ENCODE data around the gene PEX12. TPM values are rescaled to one million over a fixed set of nuclear protein-coding genes. Genes with fewer than 3 reads are reported as not detected.

The PEX12 gene
- total and polyA plus RNA-seq, 2 of the 4 experiments (the other 2 are of a cell fraction): 4.5 to 7.9 TPM

DNA sequence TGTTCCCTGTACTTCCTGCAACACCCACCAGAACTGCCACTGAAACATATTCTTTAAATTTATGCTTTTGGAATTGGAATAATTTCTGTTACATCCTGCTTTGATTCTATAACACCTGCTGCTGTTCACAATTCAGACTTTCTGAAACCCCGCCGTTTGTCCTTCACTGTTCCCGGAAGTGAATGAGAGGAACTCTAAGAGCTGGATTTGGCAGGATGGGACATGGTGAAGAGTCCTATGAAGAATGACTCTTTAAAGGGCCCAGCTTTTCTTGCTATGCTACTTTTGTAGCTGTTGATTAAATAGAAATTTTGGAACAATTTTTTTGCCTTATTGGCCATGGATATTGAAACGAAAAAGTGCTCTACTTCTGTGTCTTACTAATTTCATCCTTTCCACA lies 17.7 kb upstream of the PEX12 start:
- ATAC-seq (ENCODE audit: low read depth) (no peak), DNase-seq (no peak)
- ChIA-PET POLR2A (ENCODE audit: unreplicated experiment) (interaction anchor here (0.6 kb wide), 1 partner anchor 14 kb away, joined by 3 read pairs; no protein-coding TSS in a partner anchor), CTCF (interaction anchor here (1.0 kb wide), 1 partner anchor 338 kb away, joined by 5 read pairs; no protein-coding TSS in a partner anchor)
- Histone ChIP-seq H2AK5ac (ENCODE audit: low read depth, low read length) (no peak overlapping the region), H2BK15ac (ENCODE audit: low read depth, low read length) (no peak overlapping the region), H2AFZ (replicated peaks; ENCODE audit: low read length, poor library complexity) (no peak overlapping the region), H2BK20ac (ENCODE audit: low read depth, low read length) (no peak overlapping the region), H3K4me2 (ENCODE audit: low read depth, low read length) (no peak overlapping the region), H3K9me1 (ENCODE audit: insufficient read depth, low read length) (0 out of 2 replicates have a peak, but pooled peaks cover 2% of the 10 kb centered on the region), H2BK5ac (ENCODE audit: low read depth, low read length, poor library complexity, severe bottlenecking) (no peak overlapping the region), H4K20me1 (ENCODE audit: insufficient read depth, low read length) (peaks cover 17% of the 10 kb centered on the region), H3K14ac (replicated peaks; ENCODE audit: low read depth, low read length) (no peak overlapping the region), H3K79me1 (ENCODE audit: low read depth in 1 of 2, low read length in 2 of 2) (peaks cover 39 to 51% of the 10 kb centered on the region in 2 experiments), H3K18ac (ENCODE audit: low read depth, low read length) (no peak overlapping the region), H3K23ac (ENCODE audit: low read depth, low read length) (no peak overlapping the region), H4K8ac (ENCODE audit: low read depth in 2 of 2, low read length in 2 of 2) (no peak overlapping the region), H2AK9ac (replicated peaks; ENCODE audit: low read depth, low read length, poor library complexity) (no peak overlapping the region), H3K36me3 (ENCODE audit: control insufficient read depth, insufficient read depth, low read length) (peaks cover 36% of the 10 kb centered on the region), H3K27ac (ENCODE audit: insufficient read depth, low read length) (no peak overlapping the region), H3K4me1 (ENCODE audit: control insufficient read depth, insufficient read depth, low read length) (0 out of 2 replicates have a peak, but pooled peaks cover 2% of the 10 kb centered on the region), H2BK120ac (ENCODE audit: low read depth, low read length) (no peak overlapping the region), H4K91ac (ENCODE audit: insufficient read depth, low read depth, low read length) (no peak overlapping the region), H3K4ac (ENCODE audit: low read depth, low read length) (no peak overlapping the region), H3K27me3 (ENCODE audit: control insufficient read depth, insufficient read depth, low read length) (no peaks in the 10 kb centered on the region), H3K4me3 (ENCODE audit: insufficient read depth, low read depth, low read length) (no peak overlapping the region), H3K9me3 (ENCODE audit: control insufficient read depth, insufficient read depth, low read length) (no peaks in the 10 kb centered on the region), H3K9ac (ENCODE audit: low read depth, low read length) (no peak overlapping the region), H3K56ac (ENCODE audit: extremely low read depth, insufficient read depth, low read length) (no peak overlapping the region), H4K5ac (ENCODE audit: low read depth, low read length) (no peak overlapping the region)
- dilution Hi-C loops (cut with HindIII; ENCODE audit: low sequenced_read_pairs, unreplicated experiment) (no loop called here), intact Hi-C loops (cut with micrococcal nuclease) (no loop called here), in situ Hi-C loops (cut with MboI; ENCODE audit: low sequenced_read_pairs) (loop anchor here (25.0 kb wide), 1 partner anchor 609 kb away; the partner anchor contains the start of gene LIG3)
- no peak for TF ChIP-seq CHD1 (IDR thresholded peaks at IDR 0.05; ENCODE audit: low read depth, low read length)
- no peak for TF ChIP-seq ELK1 (IDR thresholded peaks at IDR 0.05; ENCODE audit: borderline replicate concordance, low read depth, low read length)
- TF ChIP-seq MAZ (IDR thresholded peaks at IDR 0.05; ENCODE audit: borderline replicate concordance, low read depth, low read length): no peak
- no peak for TF ChIP-seq RCOR1 (IDR thresholded peaks at IDR 0.05; ENCODE audit: insufficient replicate concordance, low read length)
- TF ChIP-seq NFE2L2 (IDR thresholded peaks at IDR 0.05; ENCODE audit: low read depth, low read length): no peak
- no peak for TF ChIP-seq POLR2A (IDR thresholded peaks at IDR 0.05; ENCODE audit: low read depth, low read length)
- TF ChIP-seq SMC3 (IDR thresholded peaks at IDR 0.05; ENCODE audit: low read depth, low read length): no peak
- no peak for TF ChIP-seq FOS (IDR thresholded peaks at IDR 0.05; ENCODE audit: low read depth, low read length)
- TF ChIP-seq RFX5 (IDR thresholded peaks at IDR 0.05; ENCODE audit: low read depth, low read length): no peak
- TF ChIP-seq BHLHE40 (IDR thresholded peaks at IDR 0.05; ENCODE audit: low read depth, low read length): no peak
- TF ChIP-seq, protein P1, sequence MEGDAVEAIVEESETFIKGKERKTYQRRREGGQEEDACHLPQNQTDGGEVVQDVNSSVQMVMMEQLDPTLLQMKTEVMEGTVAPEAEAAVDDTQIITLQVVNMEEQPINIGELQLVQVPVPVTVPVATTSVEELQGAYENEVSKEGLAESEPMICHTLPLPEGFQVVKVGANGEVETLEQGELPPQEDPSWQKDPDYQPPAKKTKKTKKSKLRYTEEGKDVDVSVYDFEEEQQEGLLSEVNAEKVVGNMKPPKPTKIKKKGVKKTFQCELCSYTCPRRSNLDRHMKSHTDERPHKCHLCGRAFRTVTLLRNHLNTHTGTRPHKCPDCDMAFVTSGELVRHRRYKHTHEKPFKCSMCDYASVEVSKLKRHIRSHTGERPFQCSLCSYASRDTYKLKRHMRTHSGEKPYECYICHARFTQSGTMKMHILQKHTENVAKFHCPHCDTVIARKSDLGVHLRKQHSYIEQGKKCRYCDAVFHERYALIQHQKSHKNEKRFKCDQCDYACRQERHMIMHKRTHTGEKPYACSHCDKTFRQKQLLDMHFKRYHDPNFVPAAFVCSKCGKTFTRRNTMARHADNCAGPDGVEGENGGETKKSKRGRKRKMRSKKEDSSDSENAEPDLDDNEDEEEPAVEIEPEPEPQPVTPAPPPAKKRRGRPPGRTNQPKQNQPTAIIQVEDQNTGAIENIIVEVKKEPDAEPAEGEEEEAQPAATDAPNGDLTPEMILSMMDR (conservative IDR thresholded peaks at IDR 0.05; ENCODE audit: low read depth, low read length): no peak
- TF ChIP-seq MAFK (IDR thresholded peaks at IDR 0.05; ENCODE audit: low read depth, low read length): no peak
- TF ChIP-seq CEBPB (IDR thresholded peaks at IDR 0.05; ENCODE audit: low read depth, low read length): no peak
- BruUV-seq (replicated peaks): no TSS peak
- WGBS, 2 experiments (ENCODE audit: extremely low coverage in 2 of 2, insufficient read length in 1 of 2): no CpG with 5 or more reads among the region's 4 CpGs

All from IMR-90 (cell line).